Naive B cell (primary cell): Measurements from ENCODE around the gene COQ7. TPM values are rescaled to one million over a fixed set of nuclear protein-coding genes. Genes with fewer than 3 reads are reported as not detected.

ENCODE experiments used
- ATAC-seq, 2 donors: fragments of 150-1000 bp; cut with Tn5 transposase; 2 replicates each; pipeline ENCODE4 v1.10.0; 2021; ENCODE audit warnings: low read depth in 2 of 2, mild to moderate bottlenecking in 2 of 2, moderate library complexity in 2 of 2
- DNase-seq: peaks from one replicate; pipeline ENCODE4 v3.0.0; 2022
- H3K27ac Mint-ChIP-seq, 6 donors: one replicate each; pipeline ENCODE4 v1.8.0; 2020 to 2022; ENCODE audit warnings: mild to moderate bottlenecking in 6 of 6, mixed read lengths in 6 of 6, moderate library complexity in 5 of 6, inconsistent platforms in 2 of 6
- H3K27me3 Mint-ChIP-seq, 3 donors: one replicate each; pipeline ENCODE4 v1.8.0; 2021 to 2022; ENCODE audit warnings: mixed read lengths in 3 of 3, mild to moderate bottlenecking in 1 of 3
- H3K36me3 Mint-ChIP-seq, 2 donors: one replicate each; pipeline ENCODE4 v1.8.0; 2020 to 2022; ENCODE audit warnings: mixed read lengths in 2 of 2, inconsistent platforms in 1 of 2, mild to moderate bottlenecking in 1 of 2
- H3K4me1 Mint-ChIP-seq, 3 donors: one replicate each; pipeline ENCODE4 v1.8.0; 2020 to 2022; ENCODE audit warnings: mixed read lengths in 3 of 3, inconsistent platforms in 1 of 3, mild to moderate bottlenecking in 1 of 3, moderate library complexity in 1 of 3
- H3K4me3 Mint-ChIP-seq, 8 donors: one replicate each; pipeline ENCODE4 v1.8.0; 2020 to 2022; ENCODE audit warnings: mild to moderate bottlenecking in 8 of 8, mixed read lengths in 8 of 8, moderate library complexity in 8 of 8, inconsistent platforms in 2 of 8
- H3K9me3 Mint-ChIP-seq, 7 donors: one replicate each; pipeline ENCODE4 v1.8.0; 2020 to 2022; ENCODE audit warnings: mixed read lengths in 7 of 7, mild to moderate bottlenecking in 5 of 7, inconsistent platforms in 2 of 7, moderate library complexity in 1 of 7
- polyA plus RNA-seq, 6 donors: library from polyadenylated mRNA; unstranded; fragments of 300-500 nt; fragmentation: Illumina TruSeq; gene quantifications; one replicate each; pipeline ENCODE4 v1.2.3, GENCODE V29; 2021; ENCODE audit warnings: low read depth in 6 of 6

Gene COQ7
- polyA plus RNA-seq, 6 donors from 2014 or later = 21.5 to 50.0 (median 30.6) TPM

DNA sequence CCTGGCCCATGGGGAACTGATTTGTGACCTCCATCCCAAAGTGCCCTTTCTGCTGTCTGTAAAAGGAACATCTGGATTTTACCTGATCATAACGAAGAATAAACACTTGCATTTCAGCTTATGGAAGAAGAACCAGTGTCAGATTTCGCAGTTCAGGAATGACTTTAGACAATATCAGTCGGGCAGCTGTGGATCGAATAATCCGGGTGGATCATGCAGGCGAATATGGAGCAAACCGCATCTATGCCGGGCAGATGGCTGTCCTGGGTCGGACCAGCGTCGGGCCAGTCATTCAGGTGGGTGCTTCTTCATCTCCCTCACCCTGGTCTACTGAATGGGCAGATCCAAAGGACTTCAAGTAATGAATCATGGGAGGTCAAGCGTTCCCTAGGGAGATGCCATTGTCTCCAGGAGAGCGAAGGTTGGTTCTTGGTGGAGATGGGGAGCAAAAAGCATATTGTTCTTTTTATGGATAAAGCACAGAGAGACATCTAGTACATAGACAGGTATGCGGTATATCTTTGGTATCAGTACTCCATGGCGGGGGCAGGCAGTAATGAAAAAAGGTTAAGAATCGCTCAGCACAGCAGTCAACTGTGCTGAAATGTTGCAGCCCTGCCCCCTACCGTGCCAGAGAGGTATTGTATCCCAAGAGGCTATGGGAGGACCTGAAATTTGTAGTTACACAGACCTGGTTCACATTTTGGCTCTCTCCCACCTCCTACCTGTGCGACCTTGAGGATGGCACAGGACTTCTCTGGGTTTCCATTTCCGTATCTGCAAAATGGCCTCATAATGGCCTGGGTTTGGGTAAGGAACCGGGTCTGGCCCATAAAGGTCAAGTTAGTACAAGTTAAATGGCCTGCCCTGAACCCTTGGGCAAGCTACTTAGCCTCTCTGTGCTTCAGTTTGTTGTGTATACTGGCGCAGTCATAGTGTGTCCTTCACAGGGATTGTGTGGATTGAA, 4.7 kb downstream of the COQ7 start:
- H3K4me3 Mint-ChIP-seq = peak overlapping the region in 1 of 8 donors; percentile 42
- no peaks in the 10 kb centered on the region for H3K9me3 Mint-ChIP-seq
- H3K36me3 Mint-ChIP-seq = peaks cover 0 to 16% of the 10 kb centered on the region in 2 donors
- H3K27ac Mint-ChIP-seq = peak overlapping the region in 4 of 6 donors; percentile 27 to 82 (median 62)
- ATAC-seq = no peak
- DNase-seq = peak; percentile 29
- H3K27me3 Mint-ChIP-seq = no peaks in the 10 kb centered on the region
- H3K4me1 Mint-ChIP-seq = peaks cover 8 to 16% (median 10%) of the 10 kb centered on the region in 3 donors

DNA sequence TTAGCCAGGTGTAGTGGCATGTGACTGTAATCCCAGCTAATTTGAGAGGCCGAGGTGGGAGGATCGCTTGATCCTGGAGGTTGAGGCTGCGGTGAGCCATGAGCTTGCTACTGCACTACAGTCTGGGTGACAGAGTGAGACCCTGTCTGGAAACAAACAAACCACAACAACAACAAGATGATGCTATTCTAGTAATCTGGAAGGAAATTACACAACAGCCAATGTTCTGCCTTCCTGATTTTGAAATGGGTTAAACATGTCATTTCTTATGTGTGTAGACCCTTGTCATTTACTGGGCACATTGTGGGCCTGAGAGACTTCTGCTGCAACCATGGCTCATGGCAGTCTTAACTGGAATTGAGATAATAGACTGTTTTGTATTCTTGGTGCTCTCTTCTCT, 5.9 kb downstream of the COQ7 start:
- H3K4me1 Mint-ChIP-seq = peaks cover under 1 to 8% (median under 1%) of the 10 kb centered on the region in 3 donors
- DNase-seq (no peak), ATAC-seq (no peak)
- no peaks in the 10 kb centered on the region for H3K9me3 Mint-ChIP-seq
- H3K27me3 Mint-ChIP-seq = no peaks in the 10 kb centered on the region
- peak overlapping the region in 4 of 6 donors; percentile 39 to 70 (median 54) for H3K27ac Mint-ChIP-seq
- peaks cover 0 to 16% of the 10 kb centered on the region in 2 donors for H3K36me3 Mint-ChIP-seq
- no peak overlapping the region for H3K4me3 Mint-ChIP-seq

DNA sequence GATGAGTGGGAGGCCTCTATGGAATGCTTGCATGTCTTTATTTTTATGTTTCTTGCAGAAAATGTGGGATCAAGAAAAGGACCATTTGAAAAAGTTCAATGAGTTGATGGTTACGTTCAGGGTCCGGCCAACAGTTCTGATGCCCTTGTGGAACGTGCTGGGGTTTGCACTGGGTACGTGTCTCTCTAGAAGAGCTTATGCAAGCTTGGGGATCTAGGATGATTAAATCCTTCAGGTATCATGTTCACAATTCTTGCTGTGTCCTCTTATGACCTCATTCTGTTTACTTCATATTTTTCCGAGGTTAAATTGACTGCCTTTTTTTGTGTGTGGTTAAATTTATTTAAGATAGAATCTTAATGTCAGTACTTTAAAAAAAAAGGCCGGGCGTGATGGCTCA, 6.4 kb downstream of the COQ7 start:
- H3K36me3 Mint-ChIP-seq = peaks cover 5 to 16% of the 10 kb centered on the region in 2 donors

GRCh38 chr16:19075511-19075910, 8.1 kb downstream of the COQ7 start:
- Mint-ChIP-seq H3K27ac (peak overlapping the region in 1 of 6 donors; percentile 39), H3K4me3 (no peak overlapping the region), H3K4me1 (no peaks in the 10 kb centered on the region), H3K27me3 (no peaks in the 10 kb centered on the region), H3K9me3 (no peaks in the 10 kb centered on the region), H3K36me3 (peaks cover 6 to 16% of the 10 kb centered on the region in 2 donors)
- DNase-seq (no peak), ATAC-seq (no peak)

More for the DNA sequence above, 6.4 kb downstream of the COQ7 start:
- DNase-seq = no peak
- H3K27me3 Mint-ChIP-seq = no peaks in the 10 kb centered on the region
- H3K4me1 Mint-ChIP-seq = peaks cover 0 to 3% (median 0%) of the 10 kb centered on the region in 3 donors
- H3K4me3 Mint-ChIP-seq = no peak overlapping the region
- no peak for ATAC-seq
- H3K9me3 Mint-ChIP-seq = no peaks in the 10 kb centered on the region
- peak overlapping the region in 2 of 6 donors; percentile 44 to 70 for H3K27ac Mint-ChIP-seq

DNA sequence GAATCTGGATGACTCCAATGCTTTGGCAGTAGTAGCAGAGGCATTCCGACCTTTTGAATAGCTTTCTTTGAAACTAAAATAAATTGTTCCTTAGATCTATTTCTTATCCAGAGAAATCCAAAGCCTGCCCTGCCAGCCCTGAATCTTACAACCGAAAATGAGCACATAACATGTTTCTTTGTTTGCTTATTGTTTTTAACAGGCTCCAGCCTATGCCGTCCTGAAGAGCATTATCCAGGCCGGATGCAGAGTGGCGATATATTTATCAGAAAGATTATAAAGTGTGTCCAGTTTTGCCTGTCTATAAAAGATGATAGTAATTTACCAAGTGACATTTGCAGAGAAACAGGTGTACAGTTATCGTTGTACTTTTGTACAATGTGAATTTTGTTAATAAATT, 10.5 kb downstream of the COQ7 start:
- Mint-ChIP-seq H3K9me3 (no peaks in the 10 kb centered on the region), H3K27ac (no peak overlapping the region), H3K36me3 (peaks cover 6 to 17% of the 10 kb centered on the region in 2 donors), H3K4me3 (no peak overlapping the region), H3K4me1 (no peaks in the 10 kb centered on the region), H3K27me3 (no peaks in the 10 kb centered on the region)
- ATAC-seq (no peak), DNase-seq (no peak)

GRCh38 chr16:19083670-19084069, 16.3 kb downstream of the COQ7 start:
- no peaks in the 10 kb centered on the region for H3K9me3 Mint-ChIP-seq
- ATAC-seq = no peak
- no peak overlapping the region for H3K27ac Mint-ChIP-seq
- H3K27me3 Mint-ChIP-seq = peaks cover 0 to 19% (median 6%) of the 10 kb centered on the region in 3 donors
- no peak for DNase-seq
- H3K4me3 Mint-ChIP-seq = no peak overlapping the region
- H3K4me1 Mint-ChIP-seq = peaks cover 0 to 8% (median 7%) of the 10 kb centered on the region in 3 donors
- peaks cover 3 to 6% of the 10 kb centered on the region in 2 donors for H3K36me3 Mint-ChIP-seq

DNA sequence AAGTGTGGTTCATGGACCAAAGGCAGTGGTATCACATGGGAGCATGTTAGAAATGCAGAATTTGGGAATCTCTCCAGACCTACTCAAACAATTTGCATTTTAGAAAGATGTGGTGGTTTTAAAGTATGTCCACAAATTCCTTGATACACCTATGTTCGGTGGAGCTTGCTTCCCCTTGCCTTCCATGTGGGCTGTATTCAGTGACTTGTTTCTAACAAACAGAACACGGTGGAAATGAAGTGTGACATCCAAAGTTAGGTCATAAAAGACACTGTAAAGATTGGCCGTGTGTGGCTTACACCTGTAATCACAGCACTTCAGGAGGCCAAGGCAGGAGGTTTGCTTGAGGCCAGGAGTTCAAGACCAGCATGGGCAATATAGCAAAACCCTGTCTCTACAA, 16.7 kb downstream of the COQ7 start:
- H3K27ac Mint-ChIP-seq = no peak overlapping the region

GRCh38 chr16:19084879-19085278, 17.5 kb downstream of the COQ7 start:
- H3K27ac Mint-ChIP-seq = no peak overlapping the region
- peaks cover 0 to 2% (median 0%) of the 10 kb centered on the region in 7 donors for H3K9me3 Mint-ChIP-seq
- H3K36me3 Mint-ChIP-seq = peaks cover 0 to 6% of the 10 kb centered on the region in 2 donors
- H3K4me1 Mint-ChIP-seq = peaks cover 0 to 8% (median 7%) of the 10 kb centered on the region in 3 donors
- DNase-seq = no peak
- no peak overlapping the region for H3K4me3 Mint-ChIP-seq
- H3K27me3 Mint-ChIP-seq = peaks cover 0 to 19% (median 6%) of the 10 kb centered on the region in 3 donors
- ATAC-seq = no peak

More for the DNA sequence above, 16.7 kb downstream of the COQ7 start:
- Mint-ChIP-seq H3K9me3 (no peaks in the 10 kb centered on the region), H3K36me3 (peaks cover 0 to 6% of the 10 kb centered on the region in 2 donors), H3K4me1 (peaks cover 0 to 8% (median 7%) of the 10 kb centered on the region in 3 donors), H3K4me3 (no peak overlapping the region), H3K27me3 (peaks cover 0 to 19% (median 6%) of the 10 kb centered on the region in 3 donors)
- no peak for ATAC-seq
- no peak for DNase-seq

- ATAC-seq (no peak), DNase-seq (no peak)
- Mint-ChIP-seq H3K36me3 (peaks cover 0 to 6% of the 10 kb centered on the region in 2 donors), H3K27me3 (peaks cover 2 to 20% (median 6%) of the 10 kb centered on the region in 3 donors), H3K4me3 (peak overlapping the region in 1 of 8 donors; percentile 12), H3K9me3 (peaks cover 0 to 4% (median 0%) of the 10 kb centered on the region in 7 donors), H3K27ac (peak overlapping the region in 1 of 6 donors; percentile 80), H3K4me1 (peaks cover 0 to 8% (median 7%) of the 10 kb centered on the region in 3 donors)
Measured at GRCh38 chr16:19085679-19086200, 18.3 kb downstream of the COQ7 start.

DNA sequence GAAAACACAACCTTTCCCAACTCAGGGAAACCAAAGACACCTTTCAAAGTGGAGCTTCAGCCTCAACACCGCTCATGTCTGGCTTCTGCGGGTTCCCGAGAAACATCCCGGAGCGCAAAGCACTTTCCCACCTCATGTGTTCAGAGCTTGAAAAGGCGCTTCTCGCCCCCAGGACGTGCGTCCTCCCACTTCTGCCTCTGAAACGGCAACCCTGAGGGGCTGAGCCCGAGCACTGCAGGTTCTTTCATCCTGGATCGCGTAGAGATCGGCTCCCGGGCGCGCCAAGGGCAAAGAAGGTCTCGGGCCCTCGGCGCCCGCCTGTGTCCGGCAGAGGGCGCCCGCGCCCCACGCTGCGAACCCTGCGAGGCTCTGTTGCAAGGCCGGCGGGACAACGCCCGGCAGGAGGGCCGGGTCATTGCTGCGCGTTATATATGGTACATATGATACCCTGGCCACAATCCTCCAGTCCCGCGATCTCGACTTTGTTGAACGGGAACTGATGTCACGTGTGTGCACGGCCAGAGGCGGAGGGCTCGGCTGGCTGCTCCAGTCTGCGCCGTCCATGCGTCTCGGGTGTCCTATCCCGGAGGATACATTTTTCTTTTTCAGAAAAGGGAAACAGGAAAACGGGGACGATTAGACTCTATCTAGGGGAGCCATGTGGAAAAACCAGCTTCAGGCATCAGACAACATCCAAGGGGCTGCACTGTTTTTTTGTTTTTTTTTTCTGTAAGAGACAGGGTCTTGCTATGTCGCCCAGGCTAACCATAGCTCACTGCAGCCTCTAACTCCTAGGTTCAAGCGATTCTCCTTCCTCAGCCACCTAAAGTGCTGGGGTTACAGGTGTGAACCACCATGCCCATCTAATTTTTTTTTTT, 19.1 kb downstream of the COQ7 start:
- DNase-seq (peak; percentile 75), ATAC-seq (peak; percentile 97)
- H3K27me3 Mint-ChIP-seq = peaks cover 5 to 24% (median 6%) of the 10 kb centered on the region in 3 donors
- peak overlapping the region in 7 of 8 donors; percentile 42 to 86 (median 63) for H3K4me3 Mint-ChIP-seq
- peak overlapping the region in 3 of 6 donors; percentile 41 to 58 (median 44) for H3K27ac Mint-ChIP-seq
- H3K9me3 Mint-ChIP-seq = peaks cover under 1 to 7% (median 1%) of the 10 kb centered on the region in 7 donors
- H3K4me1 Mint-ChIP-seq = peaks cover 0 to 8% (median 7%) of the 10 kb centered on the region in 3 donors
- peaks cover 0 to 6% of the 10 kb centered on the region in 2 donors for H3K36me3 Mint-ChIP-seq

DNA sequence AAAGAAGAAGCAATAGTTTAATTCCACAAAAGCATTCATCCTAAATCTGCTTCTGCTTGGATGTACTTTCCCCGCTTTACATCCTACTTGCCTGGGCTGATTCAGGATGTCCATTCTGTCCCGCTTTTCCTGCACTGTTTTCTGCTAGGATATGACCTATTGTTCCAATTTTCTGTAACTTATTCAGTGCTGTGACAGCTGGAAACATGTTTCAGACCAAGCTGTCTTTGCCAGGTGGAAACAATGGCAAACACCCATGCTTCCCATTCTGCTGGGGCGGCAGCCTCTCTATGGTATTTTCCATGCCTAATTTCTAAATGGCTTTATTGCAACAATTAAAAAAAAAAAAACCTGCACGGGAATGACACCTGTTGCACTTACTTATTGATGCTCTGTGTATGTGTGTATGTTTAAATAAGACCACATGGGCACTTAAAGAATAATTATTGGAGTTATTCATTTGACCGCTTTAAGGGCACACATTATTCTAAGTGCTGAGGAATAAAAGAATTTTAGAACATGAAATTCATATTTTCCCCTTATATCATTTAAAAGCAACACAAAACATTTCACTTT, 21.0 kb downstream of the COQ7 start:
- H3K36me3 Mint-ChIP-seq = peaks cover 0 to 8% of the 10 kb centered on the region in 2 donors
- peak overlapping the region in 1 of 8 donors; percentile 30 for H3K4me3 Mint-ChIP-seq
- H3K4me1 Mint-ChIP-seq = peaks cover 0 to 8% (median 7%) of the 10 kb centered on the region in 3 donors
- DNase-seq = no peak
- no peak for ATAC-seq
- H3K9me3 Mint-ChIP-seq = peaks cover 4 to 17% (median 8%) of the 10 kb centered on the region in 7 donors
- H3K27me3 Mint-ChIP-seq = peaks cover 5 to 38% (median 15%) of the 10 kb centered on the region in 3 donors
- H3K27ac Mint-ChIP-seq = no peak overlapping the region

- Mint-ChIP-seq H3K4me3 (no peak overlapping the region), H3K27ac (no peak overlapping the region), H3K27me3 (peaks cover 5 to 43% (median 15%) of the 10 kb centered on the region in 3 donors), H3K36me3 (peaks cover 0 to 8% of the 10 kb centered on the region in 2 donors), H3K9me3 (peaks cover 4 to 17% (median 8%) of the 10 kb centered on the region in 7 donors), H3K4me1 (peaks cover 0 to 8% (median 7%) of the 10 kb centered on the region in 3 donors)
- ATAC-seq (no peak), DNase-seq (no peak)
Measured at GRCh38 chr16:19089410-19089955, 22.1 kb downstream of the COQ7 start.
